Ovary (tissue), 3 donors: Measurements from ENCODE around the gene NPRL2.

Source experiments
- EP300 ChIP-seq: sonication (generic); formaldehyde crosslinking; IDR thresholded peaks from one replicate; pipeline ENCODE4 v1.6.1; 2017; ENCODE audit warnings: antibody characterized with exemption
- POLR2A ChIP-seq: fragments of 450-650 bp; IDR thresholded peaks from one replicate; pipeline ENCODE4 v1.6.1; 2017; ENCODE audit warnings: antibody characterized with exemption, mild to moderate bottlenecking, moderate library complexity
- TF ChIP-seq, protein P1 (sequence below), 3 donors: fragments of 450-650 bp in 2 of 3; fragments of 200-600 bp in 1 of 3; IDR thresholded peaks; one replicate each; pipeline versions ENCODE4 v1.5.1 to v1.8.0; 2016 to 2022; ENCODE audit warnings: antibody characterized with exemption in 3 of 3, mild to moderate bottlenecking in 1 of 3
- donor health status: DM: no; HTN: no; CAD: no.

DNA sequence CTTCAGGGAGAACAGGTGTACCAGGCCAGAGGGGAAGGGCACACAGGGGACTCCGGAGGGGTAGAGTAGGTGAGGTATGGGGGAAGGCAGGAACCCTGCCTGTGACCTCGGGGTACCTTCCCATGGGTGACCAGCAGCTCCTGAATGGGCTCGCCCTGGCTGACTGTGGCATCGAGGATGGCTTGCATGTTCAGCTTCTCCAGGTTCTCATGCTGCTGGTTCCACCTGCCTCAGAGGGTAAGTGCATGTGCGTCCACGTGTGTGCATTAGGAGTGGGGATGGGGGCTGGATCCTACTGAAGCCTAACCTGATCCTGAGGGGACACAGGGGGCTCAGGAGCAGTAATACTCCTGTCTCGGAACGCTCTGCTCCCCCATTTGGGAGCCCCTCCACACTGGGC lies 5.6 kb downstream of the NPRL2 start:
- TF ChIP-seq, protein P1, sequence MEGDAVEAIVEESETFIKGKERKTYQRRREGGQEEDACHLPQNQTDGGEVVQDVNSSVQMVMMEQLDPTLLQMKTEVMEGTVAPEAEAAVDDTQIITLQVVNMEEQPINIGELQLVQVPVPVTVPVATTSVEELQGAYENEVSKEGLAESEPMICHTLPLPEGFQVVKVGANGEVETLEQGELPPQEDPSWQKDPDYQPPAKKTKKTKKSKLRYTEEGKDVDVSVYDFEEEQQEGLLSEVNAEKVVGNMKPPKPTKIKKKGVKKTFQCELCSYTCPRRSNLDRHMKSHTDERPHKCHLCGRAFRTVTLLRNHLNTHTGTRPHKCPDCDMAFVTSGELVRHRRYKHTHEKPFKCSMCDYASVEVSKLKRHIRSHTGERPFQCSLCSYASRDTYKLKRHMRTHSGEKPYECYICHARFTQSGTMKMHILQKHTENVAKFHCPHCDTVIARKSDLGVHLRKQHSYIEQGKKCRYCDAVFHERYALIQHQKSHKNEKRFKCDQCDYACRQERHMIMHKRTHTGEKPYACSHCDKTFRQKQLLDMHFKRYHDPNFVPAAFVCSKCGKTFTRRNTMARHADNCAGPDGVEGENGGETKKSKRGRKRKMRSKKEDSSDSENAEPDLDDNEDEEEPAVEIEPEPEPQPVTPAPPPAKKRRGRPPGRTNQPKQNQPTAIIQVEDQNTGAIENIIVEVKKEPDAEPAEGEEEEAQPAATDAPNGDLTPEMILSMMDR (IDR thresholded peaks at IDR 0.05), result no peak
- no peak for TF ChIP-seq EP300
- no peak for TF ChIP-seq POLR2A
